Measurements from ENCODE around the gene ZNF219.

DNA sequence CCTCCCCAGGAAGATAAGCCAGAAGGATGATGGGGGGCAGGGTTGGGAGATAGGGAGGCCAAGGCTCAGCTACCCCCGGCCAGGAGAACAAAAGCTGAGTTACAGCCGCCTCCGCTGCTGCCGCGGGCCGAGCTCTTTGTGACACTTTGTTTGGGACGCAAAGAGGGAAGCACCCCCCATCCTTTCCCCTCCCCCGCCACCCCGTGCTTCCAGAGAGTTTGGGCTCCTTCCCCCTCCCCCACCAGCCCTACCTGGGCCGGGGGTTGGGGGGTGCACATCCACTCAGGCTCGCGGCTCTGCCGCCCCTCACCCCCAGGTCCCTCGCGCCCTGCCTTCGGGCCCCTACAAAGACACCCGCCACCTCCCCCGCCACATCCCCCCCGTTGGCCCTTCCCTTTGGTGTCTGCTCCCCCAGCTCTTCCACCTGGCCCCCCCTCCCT, 799 bp downstream of the ZNF219 start:
- TF ChIP-seq, protein P1, sequence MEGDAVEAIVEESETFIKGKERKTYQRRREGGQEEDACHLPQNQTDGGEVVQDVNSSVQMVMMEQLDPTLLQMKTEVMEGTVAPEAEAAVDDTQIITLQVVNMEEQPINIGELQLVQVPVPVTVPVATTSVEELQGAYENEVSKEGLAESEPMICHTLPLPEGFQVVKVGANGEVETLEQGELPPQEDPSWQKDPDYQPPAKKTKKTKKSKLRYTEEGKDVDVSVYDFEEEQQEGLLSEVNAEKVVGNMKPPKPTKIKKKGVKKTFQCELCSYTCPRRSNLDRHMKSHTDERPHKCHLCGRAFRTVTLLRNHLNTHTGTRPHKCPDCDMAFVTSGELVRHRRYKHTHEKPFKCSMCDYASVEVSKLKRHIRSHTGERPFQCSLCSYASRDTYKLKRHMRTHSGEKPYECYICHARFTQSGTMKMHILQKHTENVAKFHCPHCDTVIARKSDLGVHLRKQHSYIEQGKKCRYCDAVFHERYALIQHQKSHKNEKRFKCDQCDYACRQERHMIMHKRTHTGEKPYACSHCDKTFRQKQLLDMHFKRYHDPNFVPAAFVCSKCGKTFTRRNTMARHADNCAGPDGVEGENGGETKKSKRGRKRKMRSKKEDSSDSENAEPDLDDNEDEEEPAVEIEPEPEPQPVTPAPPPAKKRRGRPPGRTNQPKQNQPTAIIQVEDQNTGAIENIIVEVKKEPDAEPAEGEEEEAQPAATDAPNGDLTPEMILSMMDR (IDR thresholded peaks at IDR 0.05) = no peak
- TF ChIP-seq POLR2A (IDR thresholded peaks at IDR 0.05) = no peak
